ENCODE measurements around the gene CDK19.
A peak's percentile ranks its signal among the peaks of the same experiment; 100 is the strongest.

The CDK19 gene

GRCh38 chr6:110654096-110654820 is 161.0 kb downstream of the CDK19 start:
- FAIRE-seq = no peak

GRCh38 chr6:110653381-110653780 is 161.9 kb downstream of the CDK19 start:
- FAIRE-seq = peak; percentile 17

- FAIRE-seq = no peak
Measured at GRCh38 chr6:110652520-110652919, 162.7 kb downstream of the CDK19 start.

- FAIRE-seq = no peak
Measured at GRCh38 chr6:110650755-110651154, 164.5 kb downstream of the CDK19 start.

- no peak for FAIRE-seq
Measured at GRCh38 chr6:110649704-110650103, 165.6 kb downstream of the CDK19 start.

- FAIRE-seq = no peak
Measured at GRCh38 chr6:110646951-110647910, 168.0 kb downstream of the CDK19 start.

GRCh38 chr6:110646419-110646698 is 168.9 kb downstream of the CDK19 start:
- FAIRE-seq = no peak

GRCh38 chr6:110645685-110646418 is 169.4 kb downstream of the CDK19 start:
- FAIRE-seq = no peak

GRCh38 chr6:110643175-110643574 is 172.1 kb downstream of the CDK19 start:
- no peak for FAIRE-seq

- no peak for FAIRE-seq
Measured at GRCh38 chr6:110642711-110643110, 172.6 kb downstream of the CDK19 start.

GRCh38 chr6:110636781-110637180 is 178.5 kb downstream of the CDK19 start:
- no peak for FAIRE-seq

- FAIRE-seq = no peak
Measured at GRCh38 chr6:110635096-110635495, 180.2 kb downstream of the CDK19 start.

- FAIRE-seq = no peak
Measured at GRCh38 chr6:110633731-110634213, 181.5 kb downstream of the CDK19 start.

GRCh38 chr6:110629153-110629552 is 186.1 kb downstream of the CDK19 start:
- no peak for FAIRE-seq

GRCh38 chr6:110628330-110628729 is 186.9 kb downstream of the CDK19 start:
- no peak for FAIRE-seq

GRCh38 chr6:110626442-110626841 is 188.8 kb downstream of the CDK19 start:
- no peak for FAIRE-seq

GRCh38 chr6:110625883-110626282 is 189.4 kb downstream of the CDK19 start:
- FAIRE-seq = peak; percentile 33

GRCh38 chr6:110622912-110623578 is 192.2 kb downstream of the CDK19 start:
- FAIRE-seq = no peak

GRCh38 chr6:110621061-110621460 is 194.2 kb downstream of the CDK19 start:
- no peak for FAIRE-seq

- no peak for FAIRE-seq
Measured at GRCh38 chr6:110620065-110620464, 195.2 kb downstream of the CDK19 start.

GRCh38 chr6:110619275-110619908 is 195.9 kb downstream of the CDK19 start:
- no peak for FAIRE-seq

- no peak for FAIRE-seq
Measured at GRCh38 chr6:110618591-110619267, 196.5 kb downstream of the CDK19 start.

Data from islet of Langerhans (tissue), 1 donor.